ENCODE results near the gene USP6.
"Not testable (repeated sequence)": the region's sequence is repeated elsewhere in the genome, so short reads cannot be mapped to it uniquely, and the experiment has no call there.

Gene USP6

GRCh38 chr17:5122586-5123342, 6.9 kb downstream of the USP6 start:
- no peak for DNase-seq

GRCh38 chr17:5123343-5124124, 7.7 kb downstream of the USP6 start:
- no peak for DNase-seq

GRCh38 chr17:5124125-5124760, 8.4 kb downstream of the USP6 start:
- DNase-seq: not testable (repeated sequence)

GRCh38 chr17:5124896-5125295, 9.1 kb downstream of the USP6 start:
- DNase-seq: not testable (repeated sequence)

GRCh38 chr17:5126719-5127488, 11.1 kb downstream of the USP6 start:
- DNase-seq: no peak

- DNase-seq: no peak
Observed at GRCh38 chr17:5127910-5128309, 12.1 kb downstream of the USP6 start.

GRCh38 chr17:5128387-5128786, 12.6 kb downstream of the USP6 start:
- not testable (repeated sequence) for DNase-seq

- no peak for DNase-seq
Observed at GRCh38 chr17:5128905-5129535, 13.2 kb downstream of the USP6 start.

- not testable (repeated sequence) for DNase-seq
Observed at GRCh38 chr17:5129770-5130169, 13.9 kb downstream of the USP6 start.

GRCh38 chr17:5130261-5130660, 14.4 kb downstream of the USP6 start:
- not testable (repeated sequence) for DNase-seq

- not testable (repeated sequence) for DNase-seq
Observed at GRCh38 chr17:5130687-5131086, 14.9 kb downstream of the USP6 start.

- DNase-seq: no peak
Observed at GRCh38 chr17:5131146-5131715, 15.4 kb downstream of the USP6 start.

GRCh38 chr17:5131799-5132502, 16.1 kb downstream of the USP6 start:
- DNase-seq: not testable (repeated sequence)

- DNase-seq: not testable (repeated sequence)
Observed at GRCh38 chr17:5132503-5133225, 16.8 kb downstream of the USP6 start.

GRCh38 chr17:5133311-5133710, 17.5 kb downstream of the USP6 start:
- DNase-seq: no peak

- not testable (repeated sequence) for DNase-seq
Observed at GRCh38 chr17:5133961-5134360, 18.1 kb downstream of the USP6 start.

- not testable (repeated sequence) for DNase-seq
Observed at GRCh38 chr17:5134571-5134970, 18.7 kb downstream of the USP6 start.

GRCh38 chr17:5135131-5135712, 19.4 kb downstream of the USP6 start:
- not testable (repeated sequence) for DNase-seq

GRCh38 chr17:5135726-5136579, 20.1 kb downstream of the USP6 start:
- DNase-seq: no peak
